ENCODE measurements around the gene HNRNPH3.

HNRNPH3 gene

DNA sequence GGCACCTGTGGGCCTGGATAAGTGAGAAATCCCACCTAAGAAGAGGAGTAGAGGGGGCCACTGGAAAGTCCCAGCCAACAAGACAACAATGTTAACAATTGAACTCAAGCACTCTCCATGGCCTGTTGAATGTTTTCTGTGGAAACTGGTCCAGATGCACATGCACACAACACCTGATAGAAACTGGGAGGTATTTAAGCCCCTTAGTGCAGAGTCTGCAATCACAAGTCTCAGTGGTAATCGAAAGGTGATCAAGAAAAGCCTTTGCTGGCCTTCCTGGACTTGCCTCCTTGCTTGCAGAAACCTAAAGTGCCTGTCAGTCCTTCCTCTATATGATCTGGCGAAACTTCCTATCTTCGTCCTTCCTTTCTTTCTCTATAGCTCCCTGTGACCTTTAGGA, 30.6 kb upstream of the HNRNPH3 start:
- TF ChIP-seq, protein P1, sequence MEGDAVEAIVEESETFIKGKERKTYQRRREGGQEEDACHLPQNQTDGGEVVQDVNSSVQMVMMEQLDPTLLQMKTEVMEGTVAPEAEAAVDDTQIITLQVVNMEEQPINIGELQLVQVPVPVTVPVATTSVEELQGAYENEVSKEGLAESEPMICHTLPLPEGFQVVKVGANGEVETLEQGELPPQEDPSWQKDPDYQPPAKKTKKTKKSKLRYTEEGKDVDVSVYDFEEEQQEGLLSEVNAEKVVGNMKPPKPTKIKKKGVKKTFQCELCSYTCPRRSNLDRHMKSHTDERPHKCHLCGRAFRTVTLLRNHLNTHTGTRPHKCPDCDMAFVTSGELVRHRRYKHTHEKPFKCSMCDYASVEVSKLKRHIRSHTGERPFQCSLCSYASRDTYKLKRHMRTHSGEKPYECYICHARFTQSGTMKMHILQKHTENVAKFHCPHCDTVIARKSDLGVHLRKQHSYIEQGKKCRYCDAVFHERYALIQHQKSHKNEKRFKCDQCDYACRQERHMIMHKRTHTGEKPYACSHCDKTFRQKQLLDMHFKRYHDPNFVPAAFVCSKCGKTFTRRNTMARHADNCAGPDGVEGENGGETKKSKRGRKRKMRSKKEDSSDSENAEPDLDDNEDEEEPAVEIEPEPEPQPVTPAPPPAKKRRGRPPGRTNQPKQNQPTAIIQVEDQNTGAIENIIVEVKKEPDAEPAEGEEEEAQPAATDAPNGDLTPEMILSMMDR (conservative IDR thresholded peaks at IDR 0.05; ENCODE audit: low read depth) = no peak
- no peak overlapping the region for H3K27ac ChIP-seq
- POLR2A ChIA-PET (ENCODE audit: low non-redundant PET) = no interaction called here
- no peak for DNase-seq (ENCODE audit: low spot score)
- CTCF ChIA-PET = interaction anchor here (0.5 to 4.7 kb wide), 11 partner anchors 13 to 462 kb away, joined by 3 to 54 read pairs (median 4); no protein-coding TSS in a partner anchor

- no peak overlapping the region for H3K27ac ChIP-seq
Measured at GRCh38 chr10:68301790-68302502, 29.9 kb upstream of the HNRNPH3 start.

GRCh38 chr10:68302503-68302823, 29.4 kb upstream of the HNRNPH3 start:
- POLR2A ChIA-PET (ENCODE audit: low non-redundant PET) = interaction anchor here (0.6 kb wide), 1 partner anchor 119 kb away, joined by 4 read pairs; no protein-coding TSS in a partner anchor
- CTCF ChIA-PET = interaction anchor here (0.9 to 4.7 kb wide), 8 partner anchors 8 to 447 kb away, joined by 3 to 54 read pairs (median 4); no protein-coding TSS in a partner anchor
- DNase-seq (ENCODE audit: low spot score) = no peak
- TF ChIP-seq, protein P1 (conservative IDR thresholded peaks at IDR 0.05; ENCODE audit: low read depth) = peak; percentile 22; the same call in 1 of the 2 replicates
- H3K27ac ChIP-seq = no peak overlapping the region

More at GRCh38 chr10:68301790-68302502, 29.9 kb upstream of the HNRNPH3 start:
- POLR2A ChIA-PET (ENCODE audit: low non-redundant PET) = interaction anchor here (0.6 kb wide), 1 partner anchor 120 kb away, joined by 4 read pairs; no protein-coding TSS in a partner anchor
- DNase-seq (ENCODE audit: low spot score) = peak; percentile 62
- CTCF ChIA-PET = interaction anchor here (0.5 to 4.7 kb wide), 15 partner anchors 14 to 463 kb away, joined by 3 to 54 read pairs (median 4); no protein-coding TSS in a partner anchor
- TF ChIP-seq, protein P1 (conservative IDR thresholded peaks at IDR 0.05; ENCODE audit: low read depth) = peak; percentile 58

DNA sequence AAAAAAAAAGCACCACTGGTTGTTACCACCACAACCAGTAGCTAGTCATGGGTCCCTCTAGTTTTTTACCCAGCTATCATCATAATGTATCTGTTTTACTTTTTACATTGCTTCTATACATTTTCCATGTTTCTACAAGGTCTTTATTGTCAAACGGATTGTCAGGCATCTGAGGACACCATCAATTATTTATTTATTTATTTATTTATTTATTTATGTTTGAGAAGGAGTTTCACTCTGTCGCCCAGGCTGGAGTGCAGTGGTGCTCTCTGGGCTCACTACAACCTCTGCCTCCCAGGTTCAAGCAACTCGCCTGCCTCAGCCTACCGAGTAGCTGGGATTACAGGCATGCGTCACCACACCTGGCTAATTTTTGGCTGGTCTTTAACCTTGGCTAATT, 29.0 kb upstream of the HNRNPH3 start:
- DNase-seq (ENCODE audit: low spot score) = no peak
- H3K27ac ChIP-seq = no peak overlapping the region
- POLR2A ChIA-PET (ENCODE audit: low non-redundant PET) = interaction anchor here (0.6 kb wide), 1 partner anchor 119 kb away, joined by 4 read pairs; no protein-coding TSS in a partner anchor
- CTCF ChIA-PET = interaction anchor here (1.5 to 4.7 kb wide), 6 partner anchors 9 to 448 kb away, joined by 3 to 54 read pairs (median 6); no protein-coding TSS in a partner anchor
- TF ChIP-seq, protein P1 (conservative IDR thresholded peaks at IDR 0.05; ENCODE audit: low read depth) = no peak

GRCh38 chr10:68303849-68304412, 27.9 kb upstream of the HNRNPH3 start:
- ChIA-PET CTCF (interaction anchor here (0.6 to 4.7 kb wide), 5 partner anchors 10 to 221 kb away, joined by 3 to 54 read pairs (median 8); no protein-coding TSS in a partner anchor), POLR2A (ENCODE audit: low non-redundant PET) (no interaction called here)
- no peak for DNase-seq (ENCODE audit: low spot score)
- TF ChIP-seq, protein P1 (conservative IDR thresholded peaks at IDR 0.05; ENCODE audit: low read depth) = no peak
- H3K27ac ChIP-seq = no peak overlapping the region

- TF ChIP-seq, protein P1 (conservative IDR thresholded peaks at IDR 0.05; ENCODE audit: low read depth) = no peak
- no peak overlapping the region for H3K27ac ChIP-seq
- no peak for DNase-seq (ENCODE audit: low spot score)
- CTCF ChIA-PET = interaction anchor here (0.6 to 1.3 kb wide), 2 partner anchors 13 to 93 kb away, joined by 3 to 4 read pairs; no protein-coding TSS in a partner anchor
- POLR2A ChIA-PET (ENCODE audit: low non-redundant PET) = no interaction called here
Measured at GRCh38 chr10:68305854-68306253, 26.0 kb upstream of the HNRNPH3 start.

All from RWPE1 (cell line).